Activated CD8-positive, alpha-beta T cell treated with anti-CD3 and anti-CD28 coated beads, Interleukin-2, amount 10 ng/mL, durations not matched to agents 7 days and 5 days (primary cell): Measurements from ENCODE around the gene RAC2. TPM values are rescaled to one million over a fixed set of nuclear protein-coding genes. Genes with fewer than 3 reads are reported as not detected.

Experiments used
- ATAC-seq: fragments of 150-1000 bp; cut with Tn5 transposase; one replicate; pipeline ENCODE4 v1.10.0; 2021; ENCODE audit warnings: moderate library complexity
- CTCF ChIA-PET: fragments of 350-600 bp; sonication (Branson Sonifier 250); formaldehyde crosslinking; loops from one replicate; lab custom pipeline; 2021; ENCODE audit warnings: antibody characterized with exemption; lab: Charles Lee
- POLR2A ChIA-PET: fragments of 350-600 bp; sonication (Branson Sonifier 250); formaldehyde crosslinking; loops from one replicate; lab custom pipeline; 2021; ENCODE audit warnings: antibody characterized with exemption; lab: Charles Lee
- DNase-seq: peaks from one replicate; pipeline ENCODE4 v3.0.0-alpha.2; 2020
- H3K27ac Mint-ChIP-seq: one replicate; pipeline ENCODE4 v1.8.0; 2021; ENCODE audit warnings: mild to moderate bottlenecking, mixed read lengths
- H3K27me3 Mint-ChIP-seq: one replicate; pipeline ENCODE4 v1.8.0; 2021; ENCODE audit warnings: low read depth, mixed read lengths
- H3K36me3 Mint-ChIP-seq: one replicate; pipeline ENCODE4 v1.8.0; 2021; ENCODE audit warnings: low read depth, mixed read lengths
- H3K4me1 Mint-ChIP-seq: one replicate; pipeline ENCODE4 v1.8.0; 2021; ENCODE audit warnings: low read depth, mixed read lengths
- H3K4me3 Mint-ChIP-seq: one replicate; pipeline ENCODE4 v1.8.0; 2021; ENCODE audit warnings: mild to moderate bottlenecking, mixed read lengths
- H3K9me3 Mint-ChIP-seq: one replicate; pipeline ENCODE4 v1.8.0; 2022; ENCODE audit warnings: mixed read lengths; ENCODE audit not compliant: insufficient read depth
- total RNA-seq, 2 experiments: library from RNA; stranded (reverse); gene quantifications; one replicate each; pipeline ENCODE4 v1.2.3, GENCODE V29; 2021

RAC2 gene
- total RNA-seq, 2 experiments from 2014 or later: 1,167 to 1,252 TPM

DNA sequence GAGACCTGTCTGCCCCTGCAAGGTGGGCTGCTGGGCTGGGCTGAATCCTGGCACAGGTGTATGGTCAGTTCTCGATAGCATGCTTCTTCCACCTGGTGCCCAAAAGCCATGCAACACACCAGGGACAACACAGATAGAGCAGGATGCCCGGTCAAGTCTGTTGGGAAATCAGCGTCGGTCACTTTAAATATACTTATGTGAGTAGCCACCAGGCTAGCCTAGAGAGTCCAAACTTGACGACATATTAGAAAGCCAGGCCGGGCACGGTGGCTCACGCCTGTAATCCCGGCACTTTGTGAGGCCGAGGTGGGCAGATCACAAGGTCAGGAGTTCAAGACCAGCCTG is 65.0 kb downstream of the RAC2 start:
- POLR2A ChIA-PET: interaction anchor here (0.6 kb wide), 1 partner anchor 30 kb away, joined by 3 read pairs; the partner anchor contains the start of gene IL2RB
- H3K9me3 Mint-ChIP-seq: no peaks in the 10 kb centered on the region

DNA sequence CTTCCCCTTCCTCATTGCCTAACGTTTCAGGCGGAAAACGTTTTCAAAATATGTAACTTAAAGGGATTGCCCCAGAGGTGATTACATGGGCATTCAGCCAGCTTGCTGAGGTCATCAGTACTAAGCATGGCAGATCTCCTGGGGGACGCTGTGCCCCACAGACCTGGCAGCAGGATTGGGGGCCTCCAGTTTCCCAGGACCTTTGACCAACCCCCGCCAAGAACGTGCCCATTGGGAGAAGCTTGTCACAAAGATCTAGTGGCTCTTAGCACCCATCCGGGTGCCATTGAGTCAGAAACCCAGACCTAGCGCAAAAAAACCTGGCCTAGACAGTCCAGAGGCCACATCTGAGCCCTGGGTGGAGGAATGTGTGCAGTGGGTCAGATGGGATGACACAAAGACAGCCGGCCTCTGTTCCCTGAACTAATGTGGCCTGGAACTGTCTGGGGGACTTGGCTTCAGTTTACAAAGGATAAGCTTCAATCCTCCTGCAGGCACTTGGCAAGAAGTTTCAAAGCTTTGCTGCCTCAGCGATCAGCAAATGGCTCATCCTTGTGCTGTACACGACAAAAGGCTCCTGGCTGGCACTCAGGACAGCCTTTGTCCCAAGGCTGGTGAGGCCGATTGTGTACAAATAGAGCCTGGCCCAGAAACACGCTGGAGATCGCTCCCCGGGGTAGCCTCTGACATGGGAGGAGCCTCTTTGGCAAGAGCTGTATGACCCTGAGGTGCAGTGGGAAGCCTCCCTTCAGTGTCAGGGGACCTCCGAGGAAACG is 65.5 kb downstream of the RAC2 start:
- no peak overlapping the region for H3K27ac Mint-ChIP-seq
- POLR2A ChIA-PET: interaction anchor here (0.6 kb wide), 1 partner anchor 29 kb away, joined by 3 read pairs; the partner anchor contains the start of gene IL2RB
- peaks cover 7% of the 10 kb centered on the region for H3K36me3 Mint-ChIP-seq
- H3K27me3 Mint-ChIP-seq: peaks cover 6% of the 10 kb centered on the region
- DNase-seq (no peak), ATAC-seq (no peak)
- H3K4me1 Mint-ChIP-seq: peaks cover 39% of the 10 kb centered on the region
- H3K4me3 Mint-ChIP-seq: no peak overlapping the region
- CTCF ChIA-PET: interaction anchor here (1.7 to 2.5 kb wide), 4 partner anchors 13 to 21 kb away, joined by 6 to 11 read pairs (median 8); no protein-coding TSS in a partner anchor
- no peaks in the 10 kb centered on the region for H3K9me3 Mint-ChIP-seq

More for the DNA sequence above, 65.0 kb downstream of the RAC2 start:
- Mint-ChIP-seq H3K4me3 (no peak overlapping the region), H3K4me1 (peaks cover 45% of the 10 kb centered on the region), H3K36me3 (peaks cover 7% of the 10 kb centered on the region), H3K27me3 (peaks cover 6% of the 10 kb centered on the region), H3K27ac (no peak overlapping the region)
- DNase-seq (no peak), ATAC-seq (no peak)
- CTCF ChIA-PET: interaction anchor here (2.5 kb wide), 1 partner anchor 13 kb away, joined by 11 read pairs; no protein-coding TSS in a partner anchor

DNA sequence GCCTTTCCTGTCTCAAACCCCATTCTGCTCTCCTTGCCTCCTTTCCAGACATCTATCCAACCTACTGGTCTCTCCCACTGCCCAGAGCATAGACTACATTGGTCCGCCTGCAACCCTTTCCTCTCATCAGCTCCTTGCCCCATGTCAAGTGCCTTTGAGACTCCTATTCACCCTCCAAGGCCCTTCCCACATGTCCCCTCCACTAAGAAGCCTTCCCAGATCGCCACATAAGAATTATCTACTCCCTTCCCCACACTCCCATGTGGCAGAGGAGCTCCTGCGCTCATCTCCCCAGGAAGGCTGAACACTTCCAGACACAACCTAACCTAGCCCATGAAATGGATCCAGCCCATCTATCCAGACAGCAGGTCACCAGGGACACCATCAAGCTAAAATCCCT is 66.3 kb downstream of the RAC2 start:
- ChIA-PET CTCF (interaction anchor here (1.2 to 2.5 kb wide), 5 partner anchors 11 to 22 kb away, joined by 3 to 9 read pairs (median 6); no protein-coding TSS in a partner anchor), POLR2A (interaction anchor here (1.2 kb wide), 1 partner anchor 9 kb away, joined by 5 read pairs; no protein-coding TSS in a partner anchor)
- H3K4me1 Mint-ChIP-seq: peaks cover 34% of the 10 kb centered on the region

DNA sequence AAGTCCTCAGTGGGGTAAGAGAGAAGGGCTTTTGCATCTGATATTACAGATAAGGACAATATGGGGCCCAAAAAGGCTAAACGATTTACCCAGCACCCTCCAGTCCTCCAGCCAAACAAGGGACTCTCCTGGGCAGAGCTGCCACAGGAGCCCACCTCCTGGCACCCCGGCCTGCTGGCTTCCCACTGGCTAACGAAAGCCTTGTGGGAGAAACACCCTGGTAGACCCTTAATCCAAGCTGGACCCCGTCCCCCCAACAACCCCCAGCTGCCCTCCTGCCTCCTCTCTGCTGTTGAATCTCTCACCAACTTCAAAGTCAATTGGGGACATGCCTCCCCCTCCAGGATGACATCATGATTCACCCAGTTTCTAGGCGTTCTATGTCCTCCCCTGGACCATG is 66.8 kb downstream of the RAC2 start:
- no peaks in the 10 kb centered on the region for H3K9me3 Mint-ChIP-seq
- ATAC-seq (no peak), DNase-seq (no peak)
- H3K27ac Mint-ChIP-seq: no peak overlapping the region
- no peak overlapping the region for H3K4me3 Mint-ChIP-seq
- H3K27me3 Mint-ChIP-seq: peaks cover 6% of the 10 kb centered on the region
- peaks cover 14% of the 10 kb centered on the region for H3K36me3 Mint-ChIP-seq
- ChIA-PET CTCF (interaction anchor here (1.2 to 2.5 kb wide), 5 partner anchors 10 to 22 kb away, joined by 3 to 9 read pairs (median 6); no protein-coding TSS in a partner anchor), POLR2A (interaction anchor here (1.2 kb wide), 1 partner anchor 10 kb away, joined by 5 read pairs; no protein-coding TSS in a partner anchor)
- peaks cover 33% of the 10 kb centered on the region for H3K4me1 Mint-ChIP-seq

More for the DNA sequence above, 66.3 kb downstream of the RAC2 start:
- ATAC-seq (no peak), DNase-seq (no peak)
- Mint-ChIP-seq H3K27ac (no peak overlapping the region), H3K36me3 (peaks cover 12% of the 10 kb centered on the region), H3K4me3 (no peak overlapping the region), H3K9me3 (no peaks in the 10 kb centered on the region), H3K27me3 (peaks cover 6% of the 10 kb centered on the region)

DNA sequence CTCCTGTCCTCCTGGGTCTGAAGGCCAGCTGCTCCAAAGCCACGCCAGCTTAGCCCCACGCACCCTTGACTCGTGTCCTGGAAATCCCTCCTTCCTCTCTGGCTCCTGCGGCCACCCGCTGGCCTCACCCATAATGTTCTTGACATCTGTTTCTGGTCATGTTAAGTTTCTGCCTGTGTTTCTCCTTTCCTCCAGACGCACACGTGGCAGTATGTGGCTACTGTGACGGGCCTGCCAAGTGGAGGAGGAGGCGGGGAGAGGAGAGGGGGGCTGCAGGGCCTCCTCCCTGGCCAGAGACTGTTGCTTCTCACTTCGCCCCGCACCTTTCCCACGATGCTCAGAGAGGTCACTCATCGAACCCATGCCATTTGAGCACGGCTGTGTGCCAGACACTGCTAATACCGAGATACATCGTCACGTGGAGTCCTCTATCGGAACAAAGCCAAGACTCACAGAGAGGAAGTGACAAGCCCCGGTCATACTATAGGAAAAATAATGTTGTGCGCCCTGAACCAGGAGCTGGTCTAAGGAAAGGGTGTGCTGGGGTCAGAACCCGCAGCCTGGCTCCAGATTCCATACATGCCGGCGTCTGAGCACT is 67.5 kb downstream of the RAC2 start:
- peaks cover 15% of the 10 kb centered on the region for H3K36me3 Mint-ChIP-seq
- no peaks in the 10 kb centered on the region for H3K9me3 Mint-ChIP-seq
- ChIA-PET CTCF (interaction anchor here (1.2 to 2.5 kb wide), 5 partner anchors 10 to 23 kb away, joined by 3 to 9 read pairs (median 6); no protein-coding TSS in a partner anchor), POLR2A (interaction anchor here (1.2 kb wide), 1 partner anchor 10 kb away, joined by 5 read pairs; no protein-coding TSS in a partner anchor)
- ATAC-seq (peak; percentile 49), DNase-seq (no peak)
- H3K4me3 Mint-ChIP-seq: no peak overlapping the region
- peaks cover 26% of the 10 kb centered on the region for H3K4me1 Mint-ChIP-seq
- H3K27ac Mint-ChIP-seq: peak overlapping the region; percentile 68
- H3K27me3 Mint-ChIP-seq: peaks cover 6% of the 10 kb centered on the region

DNA sequence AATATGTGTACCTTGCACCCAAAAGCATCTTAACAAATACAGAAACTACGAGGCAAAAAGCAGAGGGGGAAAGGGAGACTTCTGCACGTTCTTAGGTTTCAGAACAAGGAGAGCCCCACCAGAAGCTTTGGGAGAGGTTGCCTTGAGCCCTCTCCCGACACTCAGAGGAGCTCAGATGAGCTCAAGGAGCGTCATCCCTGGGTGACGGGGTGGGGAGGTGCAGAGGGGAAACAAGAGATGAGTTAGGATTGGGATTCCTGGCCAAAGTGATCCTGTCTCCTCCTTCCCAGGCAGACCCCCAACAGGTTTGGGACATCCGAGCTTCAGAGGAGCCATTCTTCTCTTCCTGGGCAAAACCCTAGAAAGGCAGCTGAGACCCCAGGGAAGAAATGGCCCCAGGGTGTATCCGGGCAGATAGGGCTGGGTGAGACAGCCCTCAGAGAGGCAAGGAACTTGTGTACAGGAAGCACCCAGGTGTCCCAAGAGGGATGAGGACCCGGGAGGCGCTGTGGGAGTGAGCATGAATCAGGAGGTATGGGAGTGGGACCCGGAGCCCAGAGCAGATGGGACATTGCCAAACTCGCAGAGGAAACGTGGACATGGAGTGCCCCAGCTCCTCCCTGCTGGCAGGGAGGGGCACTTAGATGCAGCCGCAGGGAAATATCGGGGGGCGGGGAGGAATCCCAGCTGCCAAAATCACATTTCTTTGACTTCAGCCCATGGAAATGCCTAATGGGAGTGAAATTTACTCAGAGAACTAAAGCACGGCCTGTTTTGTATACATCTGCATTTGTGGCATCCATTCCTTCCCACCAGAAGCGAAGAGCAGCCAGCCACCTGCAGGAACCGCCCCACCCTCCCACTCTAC is 68.4 kb downstream of the RAC2 start:
- H3K36me3 Mint-ChIP-seq: peaks cover 15% of the 10 kb centered on the region
- CTCF ChIA-PET: interaction anchor here (1.0 to 2.5 kb wide), 3 partner anchors 10 to 24 kb away, joined by 3 to 9 read pairs (median 9); no protein-coding TSS in a partner anchor
- no peak overlapping the region for H3K4me3 Mint-ChIP-seq
- DNase-seq (no peak), ATAC-seq (no peak)
- H3K9me3 Mint-ChIP-seq: no peaks in the 10 kb centered on the region
- H3K27me3 Mint-ChIP-seq: peaks cover 6% of the 10 kb centered on the region
- H3K27ac Mint-ChIP-seq: no peak overlapping the region
- POLR2A ChIA-PET: interaction anchor here (1.1 to 1.4 kb wide), 2 partner anchors 9 to 25 kb away, joined by 3 to 7 read pairs; partner anchors contain the start of gene IL2RB
- peaks cover 28% of the 10 kb centered on the region for H3K4me1 Mint-ChIP-seq

Other genes with a start within 250 kb of the RAC2 start
- gene TST, start 224.8 kb downstream of the RAC2 start, total RNA-seq: 1 to 10 TPM; 8.3 to 9.4 TPM
- gene MPST, start 224.5 kb downstream of the RAC2 start, total RNA-seq: 10 to 100 TPM; 28.5 to 33.6 TPM
- 10 to 100 TPM; 34.3 to 35.9 TPM for gene KCTD17, start 192.5 kb downstream of the RAC2 start, total RNA-seq
- gene TMPRSS6, start 134.6 kb downstream of the RAC2 start, total RNA-seq: 1 to 10 TPM; 1.1 TPM
- 100 to 1,000 TPM; 202 to 213 TPM for gene IL2RB, start 94.4 kb downstream of the RAC2 start, total RNA-seq
- 1 to 10 TPM; 6.1 to 6.2 TPM for gene C1QTNF6, start 56.0 kb downstream of the RAC2 start, total RNA-seq
- gene SSTR3, start 31.8 kb downstream of the RAC2 start, total RNA-seq: 1 to 10 TPM; 3.5 to 3.6 TPM
- gene CYTH4, start 38.2 kb upstream of the RAC2 start, total RNA-seq: 100 to 1,000 TPM; 107 to 114 TPM
- under 1 TPM; 0.05 to 0.08 TPM for gene ELFN2, start 183.2 kb upstream of the RAC2 start, total RNA-seq
- 100 to 1,000 TPM; 227 to 232 TPM for gene MFNG, start 242.1 kb upstream of the RAC2 start, total RNA-seq